Adrenal gland (tissue), 5 donors: ENCODE results near the gene GNAL.

Experiments
- CTCF ChIP-seq, 6 experiments: fragments of 450-650 bp in 4 of 6; fragments of 200-600 bp in 2 of 6; sonication (generic) in 1 of 6; IDR thresholded peaks; 1 replicate in 5 of 6; 2 replicates in 1 of 6; pipeline versions ENCODE4 v1.5.1 to v1.8.0; 2016 to 2021; ENCODE audit warnings: antibody characterized with exemption in 6 of 6, mild to moderate bottlenecking in 2 of 6, moderate library complexity in 1 of 6
- POLR2A ChIP-seq, 2 donors: fragments of 450-650 bp; IDR thresholded peaks; one replicate each; pipeline ENCODE4 v1.6.1; 2017; ENCODE audit warnings: antibody characterized with exemption in 2 of 2, mild to moderate bottlenecking in 2 of 2, moderate library complexity in 1 of 2
- donor health status: DM: no; HTN: no; CAD: no.

- TF ChIP-seq CTCF (IDR thresholded peaks at IDR 0.05) (no peak), POLR2A (IDR thresholded peaks at IDR 0.05) (no peak)
These were observed 176.0 kb downstream of the GNAL start for GRCh38 chr18:11865071-11865470.
